Pancreas (tissue), 10 donors: Measurements from ENCODE around the gene RPL18. TPM values are rescaled to one million over a fixed set of nuclear protein-coding genes. Genes with fewer than 3 reads are reported as not detected.
A peak's percentile ranks its signal among the peaks of the same experiment; 100 is the strongest.

Source experiments
- ATAC-seq, 4 donors: fragments of 200-7000 bp; cut with Tn5 transposase; one replicate each; pipeline versions ENCODE4 v1.8.0 to v1.9.1; 2020; ENCODE audit warnings: mild to moderate bottlenecking in 4 of 4, moderate library complexity in 4 of 4
- DNase-seq, 6 donors: peaks; one replicate each; pipeline ENCODE4 v3.0.0-alpha.2; 2020
- FAIRE-seq: peaks from 2 replicates; lab custom pipeline; 2012; peaks lifted over from hg19 to GRCh38; lab: Jason Lieb, UNC
- H3K27ac ChIP-seq, 4 donors: fragments of 200-600 bp; sonication (generic); 1 replicate in 3 of 4; 2 replicates in 1 of 4; pipeline versions ENCODE4 v1.5.0 to v1.8.0; 2020
- H3K27me3 ChIP-seq, 4 donors: fragments of 200-600 bp; one replicate each; pipeline ENCODE4 v1.8.0; 2021
- H3K36me3 ChIP-seq, 3 donors: fragments of 200-600 bp; sonication (generic) in 1 of 3; one replicate each; pipeline versions ENCODE4 v1.5.0 to v1.8.0; 2020 to 2021
- H3K4me1 ChIP-seq, 3 donors: fragments of 200-600 bp; one replicate each; pipeline ENCODE4 v1.8.0; 2021
- H3K4me3 ChIP-seq, 4 donors: fragments of 200-600 bp; sonication (generic) in 2 of 4; one replicate each; pipeline versions ENCODE4 v1.5.0 to v1.8.0; 2020 to 2021
- H3K9me3 ChIP-seq, 4 donors: fragments of 200-600 bp; one replicate each; pipeline ENCODE4 v1.8.0; 2021
- WGBS, 2 donors: extraction: QIAGEN DNeasy Blood & Tissue Kit; methylation state at CpG; one replicate each; pipeline ENCODE4 v1.1.7; 2013; 5-methylcytosine and 5-hydroxymethylcytosine counted together
- intact Hi-C, 3 donors: fragments of 100-400 bp; cut with DNase I; formaldehyde crosslinking; loops; one replicate each; pipeline versions ENCODE4 v1.11.1 to v1.14.2; 2022
- polyA plus RNA-seq, 2 donors: library from polyadenylated mRNA; stranded (reverse); fragments of 200-250 nt; gene quantifications; one replicate each; pipeline ENCODE4 v1.2.3, GENCODE V29; 2013
- total RNA-seq, 6 donors: library from RNA; stranded (reverse); fragmentation: NEBNext Ultra II Directional in 4 of 6; extraction: Animal tissue kit (Norgen Biotek cat#: 25700) in 4 of 6; gene quantifications; one replicate each; pipeline versions ENCODE4 v1.2.1 to v1.2.4, GENCODE V29; 2021 to 2023
- TF ChIP-seq, protein P1 (sequence below), 4 donors: fragments of 200-600 bp; sonication (generic) in 3 of 4; IDR thresholded peaks; one replicate each; pipeline versions ENCODE4 v1.5.0 to v1.8.0; 2021; ENCODE audit warnings: antibody characterized with exemption in 4 of 4
- donor health status: healthy with polysubstance abuse.
- donor health status: DM: no; HTN: no; CAD: no; lungs with moderate emphysema.
- donor health status: DM: no; HTN: no; CAD: no.
- donor health status: control.
- donor health status: control.
- donor health status: Bipolar disorder and iron deficiency.
- donor health status: DM: yes; HTN: yes; CAD: no.
- donor health status: DM: no; HTN: no; CAD: no.
- donor health status: DM: no; HTN: no; CAD: no.
- donor health status: DM: yes; HTN: yes; CAD: no.

The RPL18 gene
- total and polyA plus RNA-seq, 8 donors = 881 to 2,344 (median 1,245) TPM

- Histone ChIP-seq H3K4me3 (no peak overlapping the region), H3K36me3 (no peaks in the 10 kb centered on the region), H3K27me3 (no peaks in the 10 kb centered on the region), H3K27ac (no peak overlapping the region), H3K9me3 (no peaks in the 10 kb centered on the region), H3K4me1 (peaks cover 6 to 10% (median 8%) of the 10 kb centered on the region in 3 donors)
- TF ChIP-seq, protein P1, sequence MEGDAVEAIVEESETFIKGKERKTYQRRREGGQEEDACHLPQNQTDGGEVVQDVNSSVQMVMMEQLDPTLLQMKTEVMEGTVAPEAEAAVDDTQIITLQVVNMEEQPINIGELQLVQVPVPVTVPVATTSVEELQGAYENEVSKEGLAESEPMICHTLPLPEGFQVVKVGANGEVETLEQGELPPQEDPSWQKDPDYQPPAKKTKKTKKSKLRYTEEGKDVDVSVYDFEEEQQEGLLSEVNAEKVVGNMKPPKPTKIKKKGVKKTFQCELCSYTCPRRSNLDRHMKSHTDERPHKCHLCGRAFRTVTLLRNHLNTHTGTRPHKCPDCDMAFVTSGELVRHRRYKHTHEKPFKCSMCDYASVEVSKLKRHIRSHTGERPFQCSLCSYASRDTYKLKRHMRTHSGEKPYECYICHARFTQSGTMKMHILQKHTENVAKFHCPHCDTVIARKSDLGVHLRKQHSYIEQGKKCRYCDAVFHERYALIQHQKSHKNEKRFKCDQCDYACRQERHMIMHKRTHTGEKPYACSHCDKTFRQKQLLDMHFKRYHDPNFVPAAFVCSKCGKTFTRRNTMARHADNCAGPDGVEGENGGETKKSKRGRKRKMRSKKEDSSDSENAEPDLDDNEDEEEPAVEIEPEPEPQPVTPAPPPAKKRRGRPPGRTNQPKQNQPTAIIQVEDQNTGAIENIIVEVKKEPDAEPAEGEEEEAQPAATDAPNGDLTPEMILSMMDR (IDR thresholded peaks at IDR 0.05) = no peak
- intact Hi-C loops = loop anchor here in 1 of 3 donors (10.0 kb wide), 1 partner anchor 205 kb away; no protein-coding TSS in a partner anchor
- FAIRE-seq (no peak), DNase-seq (peak in 3 of 6 donors; percentile 48 to 71 (median 58)), ATAC-seq (no peak)
- WGBS, 2 donors = 59 to 66% methylated on average over 33 of the region's 33 CpGs
These were observed 20.8 kb upstream of the RPL18 start for GRCh38 chr19:48639483-48640375.

GRCh38 chr19:48638831-48639381 is 19.9 kb upstream of the RPL18 start:
- no peaks in the 10 kb centered on the region for H3K9me3 ChIP-seq
- WGBS, 2 donors = 75 to 80% methylated on average over 16 of the region's 16 CpGs
- no peaks in the 10 kb centered on the region for H3K36me3 ChIP-seq
- H3K4me3 ChIP-seq = no peak overlapping the region
- ATAC-seq (no peak), DNase-seq (peak in 5 of 6 donors; percentile 53 to 79 (median 64)), FAIRE-seq (no peak)
- intact Hi-C loops = no loop called here
- H3K27ac ChIP-seq = peak overlapping the region in 3 of 4 donors; percentile 49 to 97 (median 90)
- TF ChIP-seq, protein P1 (IDR thresholded peaks at IDR 0.05) = no peak
- H3K27me3 ChIP-seq = no peaks in the 10 kb centered on the region
- H3K4me1 ChIP-seq = peaks cover 10 to 16% (median 11%) of the 10 kb centered on the region in 3 donors

DNA sequence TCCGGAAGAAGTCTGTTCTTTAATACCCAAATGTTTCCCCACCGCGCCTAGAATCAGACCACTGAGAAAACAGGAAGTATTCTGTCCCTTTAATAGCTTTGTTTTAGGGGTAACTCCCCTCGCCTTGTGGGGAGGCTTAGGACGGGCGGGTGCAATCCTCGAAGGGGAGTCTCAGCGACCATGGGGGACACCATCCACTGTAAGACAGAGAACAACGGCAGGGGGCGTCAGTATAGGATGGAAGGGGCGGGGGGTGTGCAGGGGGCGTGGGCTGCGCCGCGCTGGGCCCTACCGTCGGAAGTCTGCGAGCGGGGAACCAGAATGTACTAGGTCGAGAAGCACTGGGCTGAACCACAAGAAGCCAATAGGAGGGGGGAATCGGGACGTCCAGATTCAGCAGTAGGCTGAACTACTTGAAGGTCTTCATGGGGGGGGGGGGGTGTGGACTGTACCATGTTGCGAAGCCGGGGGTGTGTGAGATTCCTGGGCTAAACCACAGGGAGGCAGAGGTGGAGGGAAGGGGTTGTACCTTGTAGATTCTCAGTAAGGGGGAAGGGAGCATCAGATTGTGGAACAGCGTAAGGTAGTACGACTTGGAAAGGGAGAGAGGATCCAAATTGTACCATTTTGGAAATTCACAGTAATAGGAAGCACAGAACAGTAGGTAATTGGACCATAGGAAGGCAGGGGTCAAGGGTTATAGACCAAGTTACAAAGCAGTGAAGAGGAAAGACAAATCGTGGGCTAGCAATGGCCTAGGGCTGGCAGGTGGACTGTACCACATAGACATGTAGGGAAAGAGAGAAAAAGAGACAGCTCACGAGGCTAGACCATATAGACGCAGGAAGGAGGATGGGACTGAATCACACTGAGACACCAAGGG is 19.2 kb upstream of the RPL18 start:
- ATAC-seq (peak; percentile 52 to 62 (median 58)), FAIRE-seq (no peak), DNase-seq (peak; percentile 83 to 95 (median 90))
- H3K4me3 ChIP-seq = peak overlapping the region in 3 of 4 donors; percentile 30 to 84 (median 75)
- no peaks in the 10 kb centered on the region for H3K27me3 ChIP-seq
- WGBS, 2 donors = 7 to 8% methylated on average over 27 to 29 of the region's 29 CpGs
- H3K36me3 ChIP-seq = no peaks in the 10 kb centered on the region
- no peaks in the 10 kb centered on the region for H3K9me3 ChIP-seq
- peaks cover 17 to 23% (median 18%) of the 10 kb centered on the region in 3 donors for H3K4me1 ChIP-seq
- peak overlapping the region; percentile 90 to 97 (median 92) for H3K27ac ChIP-seq
- TF ChIP-seq, protein P1 (IDR thresholded peaks at IDR 0.05) = no peak
- intact Hi-C loops = no loop called here

- no peaks in the 10 kb centered on the region for H3K9me3 ChIP-seq
- peak overlapping the region; percentile 33 to 84 (median 68) for H3K4me3 ChIP-seq
- TF ChIP-seq, protein P1 (IDR thresholded peaks at IDR 0.05) = no peak
- H3K27me3 ChIP-seq = no peaks in the 10 kb centered on the region
- 0 to 1% methylated on average over 36 to 38 of the region's 38 CpGs for WGBS, 2 donors
- no peaks in the 10 kb centered on the region for H3K36me3 ChIP-seq
- ATAC-seq = peak; percentile 67 to 76 (median 74)
- H3K4me1 ChIP-seq = peaks cover 18 to 24% (median 21%) of the 10 kb centered on the region in 3 donors
- intact Hi-C loops = no loop called here
- peak; percentile 80 for FAIRE-seq
- H3K27ac ChIP-seq = peak overlapping the region; percentile 90 to 97 (median 92)
- DNase-seq = peak; percentile 95 to 100 (median 99)
These were observed 18.5 kb upstream of the RPL18 start for GRCh38 chr19:48637449-48637947.
